Endodermal cell (in vitro differentiated cells): Measurements from ENCODE around the gene TSPAN11. TPM values are rescaled to one million over a fixed set of nuclear protein-coding genes. Genes with fewer than 3 reads are reported as not detected.

Source experiments
- DNase-seq: peaks from one replicate; pipeline ENCODE4 v3.0.0-alpha.2; 2017
- H3K27ac ChIP-seq: 2 replicates; pipeline ENCODE4 v1.5.1; 2013; ENCODE audit warnings: mild to moderate bottlenecking, low read depth, low read length, moderate library complexity
- H3K27me3 ChIP-seq: 2 replicates; pipeline ENCODE4 v1.6.1; 2013; ENCODE audit warnings: mild to moderate bottlenecking, low read length, moderate library complexity; ENCODE audit not compliant: insufficient read depth, control insufficient read depth, poor library complexity, severe bottlenecking
- H3K36me3 ChIP-seq: 2 replicates; pipeline ENCODE4 v1.7.0; 2013; ENCODE audit warnings: mild to moderate bottlenecking, low read length, moderate library complexity; ENCODE audit not compliant: control insufficient read depth, insufficient read depth
- H3K4me1 ChIP-seq: one replicate; pipeline ENCODE4 v1.7.0; 2013; ENCODE audit warnings: low read length; ENCODE audit not compliant: control insufficient read depth, insufficient read depth
- H3K4me3 ChIP-seq: 2 replicates; pipeline ENCODE4 v1.5.1; 2013; ENCODE audit warnings: mild to moderate bottlenecking, low read length, moderate library complexity
- H3K9ac ChIP-seq: 2 replicates; pipeline ENCODE4 v1.6.1; 2013; ENCODE audit warnings: mild to moderate bottlenecking, low read length, moderate library complexity; ENCODE audit not compliant: poor library complexity, severe bottlenecking; ENCODE audit errors: extremely low read depth
- H3K9me3 ChIP-seq: 2 replicates; pipeline ENCODE4 v1.6.1; 2013; ENCODE audit warnings: mild to moderate bottlenecking, low read length, moderate library complexity; ENCODE audit not compliant: control insufficient read depth
- H3K27ac Mint-ChIP-seq: 2 replicates; pipeline ENCODE4 v1.8.0; 2020; ENCODE audit warnings: mixed read lengths
- H3K27me3 Mint-ChIP-seq: 2 replicates; pipeline ENCODE4 v1.8.0; 2021; ENCODE audit warnings: mild to moderate bottlenecking, mixed read lengths; ENCODE audit not compliant: insufficient read depth
- H3K36me3 Mint-ChIP-seq: 2 replicates; pipeline ENCODE4 v1.8.0; 2020; ENCODE audit warnings: low read depth, mixed read lengths
- H3K4me1 Mint-ChIP-seq: 2 replicates; pipeline ENCODE4 v1.8.0; 2020; ENCODE audit warnings: mixed read lengths
- H3K4me3 Mint-ChIP-seq: 2 replicates; pipeline ENCODE4 v1.8.0; 2020; ENCODE audit warnings: mild to moderate bottlenecking, moderate library complexity, mixed read lengths
- H3K9me3 Mint-ChIP-seq: 2 replicates; pipeline ENCODE4 v1.8.0; 2020; ENCODE audit warnings: mild to moderate bottlenecking, mixed read lengths
- WGBS, 2 experiments: methylation state at CpG; one replicate each; pipeline versions ENCODE4 v1.1.5 to v1.1.7; 2013; ENCODE audit warnings: missing lambda C conversion rate in 2 of 2, mixed read lengths in 1 of 2; ENCODE audit not compliant: insufficient coverage in 1 of 2, insufficient read length in 1 of 2; 5-methylcytosine and 5-hydroxymethylcytosine counted together
- total RNA-seq, 2 donors: library from RNA; stranded (reverse); fragmentation: NEBNext Ultra II Directional in 1 of 2; extraction: Animal tissue kit (Norgen Biotek cat#: 25700) in 1 of 2; gene quantifications; 2 replicates in 1 of 2; 3 replicates in 1 of 2; pipeline ENCODE4 v1.2.1, GENCODE V29; 2021
- TF ChIP-seq, protein P1 (sequence below): fragments of 200-600 bp; sonication (generic); conservative IDR thresholded peaks from 2 replicates; pipeline ENCODE4 v1.5.0; 2021; ENCODE audit warnings: antibody characterized with exemption, mild to moderate bottlenecking

TSPAN11 gene
- total RNA-seq, 2 donors from 2014 or later = 0.20 to 3.6 TPM

DNA sequence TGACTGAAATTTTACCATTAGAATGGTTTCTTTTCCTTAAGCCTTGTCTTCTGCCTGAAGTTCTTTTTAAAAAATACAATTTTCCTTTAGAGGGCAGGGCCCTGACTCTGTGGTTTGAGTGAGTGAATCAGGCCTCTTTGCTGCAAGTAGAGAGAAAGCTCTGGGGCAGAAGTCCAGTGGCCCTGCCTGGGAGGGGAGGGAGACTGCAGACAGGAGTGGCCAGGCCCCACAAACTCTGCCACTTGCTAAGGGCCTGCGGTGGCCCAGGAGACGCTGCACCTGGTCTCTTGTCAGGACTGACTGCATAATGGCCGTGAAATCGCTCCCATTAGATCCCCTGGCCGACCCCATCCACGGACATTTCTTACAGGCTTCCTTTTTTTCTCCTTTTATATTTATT lies 25.5 kb downstream of the TSPAN11 start:
- H3K4me1 Mint-ChIP-seq = peaks cover 8% of the 10 kb centered on the region
- no peak overlapping the region for H3K27ac Mint-ChIP-seq
- H3K27me3 Mint-ChIP-seq = peaks cover 14% of the 10 kb centered on the region
- H3K9me3 ChIP-seq = no peaks in the 10 kb centered on the region
- H3K4me3 Mint-ChIP-seq = no peak overlapping the region
- peaks cover 2% of the 10 kb centered on the region for H3K36me3 Mint-ChIP-seq
- WGBS, 2 experiments = 86% methylated on average over 6 of the region's 6 CpGs; no CpG with 5 or more reads in 1 of the 2 experiments
- no peaks in the 10 kb centered on the region for H3K4me1 ChIP-seq
- H3K27me3 ChIP-seq = no peaks in the 10 kb centered on the region
- TF ChIP-seq, protein P1, sequence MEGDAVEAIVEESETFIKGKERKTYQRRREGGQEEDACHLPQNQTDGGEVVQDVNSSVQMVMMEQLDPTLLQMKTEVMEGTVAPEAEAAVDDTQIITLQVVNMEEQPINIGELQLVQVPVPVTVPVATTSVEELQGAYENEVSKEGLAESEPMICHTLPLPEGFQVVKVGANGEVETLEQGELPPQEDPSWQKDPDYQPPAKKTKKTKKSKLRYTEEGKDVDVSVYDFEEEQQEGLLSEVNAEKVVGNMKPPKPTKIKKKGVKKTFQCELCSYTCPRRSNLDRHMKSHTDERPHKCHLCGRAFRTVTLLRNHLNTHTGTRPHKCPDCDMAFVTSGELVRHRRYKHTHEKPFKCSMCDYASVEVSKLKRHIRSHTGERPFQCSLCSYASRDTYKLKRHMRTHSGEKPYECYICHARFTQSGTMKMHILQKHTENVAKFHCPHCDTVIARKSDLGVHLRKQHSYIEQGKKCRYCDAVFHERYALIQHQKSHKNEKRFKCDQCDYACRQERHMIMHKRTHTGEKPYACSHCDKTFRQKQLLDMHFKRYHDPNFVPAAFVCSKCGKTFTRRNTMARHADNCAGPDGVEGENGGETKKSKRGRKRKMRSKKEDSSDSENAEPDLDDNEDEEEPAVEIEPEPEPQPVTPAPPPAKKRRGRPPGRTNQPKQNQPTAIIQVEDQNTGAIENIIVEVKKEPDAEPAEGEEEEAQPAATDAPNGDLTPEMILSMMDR = no peak
- no peak overlapping the region for H3K9ac ChIP-seq
- H3K27ac ChIP-seq = no peak overlapping the region
- DNase-seq = no peak
- no peaks in the 10 kb centered on the region for H3K36me3 ChIP-seq
- peaks cover 21% of the 10 kb centered on the region for H3K9me3 Mint-ChIP-seq
- no peak overlapping the region for H3K4me3 ChIP-seq

DNA sequence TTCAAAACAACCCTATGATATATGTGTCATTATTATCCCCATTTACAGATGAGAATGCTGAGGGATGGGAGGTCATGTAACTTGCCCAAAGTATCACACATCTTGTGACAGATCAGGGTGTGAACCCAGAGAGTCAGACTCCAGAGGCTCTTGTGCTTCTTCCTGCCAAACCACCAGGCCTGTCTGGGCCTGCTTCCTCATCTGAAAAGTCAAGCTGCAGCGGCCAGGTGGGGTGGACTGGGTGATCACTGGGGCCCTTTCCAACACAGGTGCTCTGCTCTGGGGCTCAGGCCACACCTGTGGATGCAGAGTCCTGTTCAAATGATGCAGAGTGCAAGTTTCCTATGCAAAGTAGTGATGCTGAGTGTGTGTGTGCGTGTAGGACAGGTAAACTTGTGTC lies 26.7 kb downstream of the TSPAN11 start:
- H3K9me3 ChIP-seq = no peaks in the 10 kb centered on the region
- no peak overlapping the region for H3K4me3 ChIP-seq
- H3K27ac Mint-ChIP-seq = no peak overlapping the region
- DNase-seq = no peak
- H3K27ac ChIP-seq = no peak overlapping the region
- TF ChIP-seq, protein P1 = no peak
- H3K27me3 ChIP-seq = no peaks in the 10 kb centered on the region
- WGBS, 2 experiments = 93 to 100% methylated on average over 2 of the region's 2 CpGs
- peaks cover 8% of the 10 kb centered on the region for H3K4me1 Mint-ChIP-seq
- peaks cover 9% of the 10 kb centered on the region for H3K9me3 Mint-ChIP-seq
- H3K4me1 ChIP-seq = no peaks in the 10 kb centered on the region
- H3K27me3 Mint-ChIP-seq = peaks cover 10% of the 10 kb centered on the region
- H3K4me3 Mint-ChIP-seq = no peak overlapping the region
- H3K36me3 ChIP-seq = no peaks in the 10 kb centered on the region
- no peak overlapping the region for H3K9ac ChIP-seq
- H3K36me3 Mint-ChIP-seq = no peaks in the 10 kb centered on the region

DNA sequence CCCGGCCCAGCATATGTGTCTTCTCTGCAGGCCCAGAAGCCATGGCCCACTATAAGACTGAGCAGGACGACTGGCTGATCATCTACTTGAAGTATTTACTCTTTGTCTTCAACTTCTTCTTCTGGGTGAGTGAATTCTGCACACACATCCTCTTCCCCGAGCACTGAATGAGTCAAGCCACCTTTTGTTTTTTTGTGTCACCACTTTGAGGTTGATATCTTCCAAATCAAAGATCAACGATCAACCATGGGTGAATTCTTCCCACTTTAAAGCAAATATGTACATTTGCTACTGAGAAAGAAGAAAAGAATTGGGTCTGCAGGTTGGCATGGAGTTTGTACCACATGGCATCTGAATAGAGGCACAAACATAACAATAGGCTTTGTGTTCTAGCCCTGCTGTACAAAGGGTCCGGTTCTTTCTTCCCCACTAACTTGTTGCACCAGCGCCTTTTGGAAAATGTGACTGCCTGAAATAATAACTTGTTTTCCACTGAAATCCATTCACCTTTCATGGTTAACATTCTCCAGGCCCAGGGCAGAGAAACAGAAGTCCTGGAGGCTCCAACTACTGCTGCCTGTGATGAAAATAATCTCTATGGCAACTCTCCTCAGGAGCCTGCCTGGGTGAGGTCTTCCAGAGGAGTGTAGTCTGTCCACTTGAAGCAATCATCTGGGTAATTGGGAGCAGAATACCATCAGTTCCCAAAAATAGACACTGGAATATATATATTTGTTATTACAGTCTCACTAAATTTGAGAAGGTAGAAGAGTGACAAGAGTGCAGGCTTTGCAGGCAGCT lies 27.6 kb downstream of the TSPAN11 start:
- no peak overlapping the region for H3K9ac ChIP-seq
- H3K4me3 ChIP-seq = no peak overlapping the region
- H3K27ac Mint-ChIP-seq = no peak overlapping the region
- H3K4me1 Mint-ChIP-seq = peaks cover under 1% of the 10 kb centered on the region
- peaks cover 8% of the 10 kb centered on the region for H3K27me3 Mint-ChIP-seq
- H3K36me3 ChIP-seq = no peaks in the 10 kb centered on the region
- H3K4me3 Mint-ChIP-seq = no peak overlapping the region
- H3K4me1 ChIP-seq = no peaks in the 10 kb centered on the region
- no peak for DNase-seq
- no peaks in the 10 kb centered on the region for H3K27me3 ChIP-seq
- TF ChIP-seq, protein P1 = no peak
- no peak overlapping the region for H3K27ac ChIP-seq
- WGBS, 2 experiments = 88 to 89% methylated on average over 4 to 6 of the region's 6 CpGs
- H3K9me3 ChIP-seq = no peaks in the 10 kb centered on the region
- no peaks in the 10 kb centered on the region for H3K36me3 Mint-ChIP-seq
- peaks cover 9% of the 10 kb centered on the region for H3K9me3 Mint-ChIP-seq
